Liver (tissue), 3 donors: ENCODE results near the gene BCL2L13.
"Not testable (repeated sequence)": the region's sequence is repeated elsewhere in the genome, so short reads cannot be mapped to it uniquely, and the experiment has no call there.

Source experiments
- EGR1 ChIP-seq, 2 donors: IDR thresholded peaks; 2 replicates each; pipeline ENCODE4 v1.6.1; 2016 to 2018; ENCODE audit warnings: antibody characterized with exemption in 2 of 2, low read depth in 2 of 2
- HNF4A ChIP-seq, 2 donors: conservative IDR thresholded peaks; 2 replicates each; pipeline ENCODE4 v1.6.1; 2016; ENCODE audit warnings: antibody characterized with exemption in 2 of 2, mild to moderate bottlenecking in 2 of 2
- JUND ChIP-seq, 2 donors: IDR thresholded peaks; 2 replicates each; pipeline ENCODE4 v1.6.1; 2016; ENCODE audit warnings: antibody characterized with exemption in 2 of 2
- RAD21 ChIP-seq, 2 donors: IDR thresholded peaks; 2 replicates each; pipeline ENCODE4 v1.6.1; 2016; ENCODE audit warnings: antibody characterized with exemption in 2 of 2, mild to moderate bottlenecking in 2 of 2
- SP1 ChIP-seq: IDR thresholded peaks from 2 replicates; pipeline ENCODE4 v1.6.1; 2018; ENCODE audit warnings: antibody characterized with exemption, mild to moderate bottlenecking
- TAF1 ChIP-seq: conservative IDR thresholded peaks from 2 replicates; pipeline ENCODE4 v1.6.1; 2016; ENCODE audit warnings: antibody characterized with exemption, mild to moderate bottlenecking
- YY1 ChIP-seq: IDR thresholded peaks from 2 replicates; pipeline ENCODE4 v1.6.1; 2016; ENCODE audit warnings: antibody characterized with exemption, mild to moderate bottlenecking
- TF ChIP-seq, protein P1 (sequence below): fragments of 150-350 bp; IDR thresholded peaks from 2 replicates; pipeline ENCODE4 v1.5.1; 2017; ENCODE audit warnings: improper control_type of control experiment, low read depth, low read length; ENCODE audit not compliant: missing input control
- TF ChIP-seq, protein P2 (sequence below): IDR thresholded peaks from 2 replicates; pipeline ENCODE4 v1.6.1; 2016; ENCODE audit warnings: antibody characterized with exemption
- TF ChIP-seq, protein P3 (sequence below): IDR thresholded peaks from 2 replicates; pipeline ENCODE4 v1.6.1; 2016; ENCODE audit warnings: antibody characterized with exemption
- TF ChIP-seq, protein P4 (sequence below): IDR thresholded peaks from 2 replicates; pipeline ENCODE4 v1.6.1; 2016; ENCODE audit warnings: antibody characterized with exemption, mild to moderate bottlenecking
- donor health status: healthy.
- donor health status: healthy.

DNA sequence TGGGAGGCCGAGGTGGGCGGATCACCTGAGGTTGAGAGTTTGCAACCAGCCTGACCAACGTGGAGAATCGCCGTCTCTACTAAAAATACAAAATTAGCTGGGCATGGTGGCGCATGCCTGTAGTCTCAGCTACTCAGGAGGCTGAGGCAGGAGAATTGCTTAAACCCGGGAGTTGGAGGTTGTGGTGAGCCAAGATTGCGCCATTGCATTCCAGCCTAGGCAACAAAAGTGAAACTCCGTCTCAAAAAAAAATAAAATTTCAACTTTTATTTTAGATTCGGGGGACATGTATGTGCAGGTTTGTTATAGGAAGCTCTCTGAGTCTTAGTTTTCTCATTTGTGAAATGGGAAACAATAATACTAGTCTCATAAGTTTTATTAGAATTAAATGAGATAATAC is 58.6 kb downstream of the BCL2L13 start:
- TF ChIP-seq JUND (IDR thresholded peaks at IDR 0.05); SP1; RAD21 (IDR thresholded peaks at IDR 0.05); YY1; TAF1; EGR1 (IDR thresholded peaks at IDR 0.05; ENCODE audit: low read depth in 2 of 2); HNF4A (conservative IDR thresholded peaks at IDR 0.05): not testable (repeated sequence)
- TF ChIP-seq, protein P1, sequence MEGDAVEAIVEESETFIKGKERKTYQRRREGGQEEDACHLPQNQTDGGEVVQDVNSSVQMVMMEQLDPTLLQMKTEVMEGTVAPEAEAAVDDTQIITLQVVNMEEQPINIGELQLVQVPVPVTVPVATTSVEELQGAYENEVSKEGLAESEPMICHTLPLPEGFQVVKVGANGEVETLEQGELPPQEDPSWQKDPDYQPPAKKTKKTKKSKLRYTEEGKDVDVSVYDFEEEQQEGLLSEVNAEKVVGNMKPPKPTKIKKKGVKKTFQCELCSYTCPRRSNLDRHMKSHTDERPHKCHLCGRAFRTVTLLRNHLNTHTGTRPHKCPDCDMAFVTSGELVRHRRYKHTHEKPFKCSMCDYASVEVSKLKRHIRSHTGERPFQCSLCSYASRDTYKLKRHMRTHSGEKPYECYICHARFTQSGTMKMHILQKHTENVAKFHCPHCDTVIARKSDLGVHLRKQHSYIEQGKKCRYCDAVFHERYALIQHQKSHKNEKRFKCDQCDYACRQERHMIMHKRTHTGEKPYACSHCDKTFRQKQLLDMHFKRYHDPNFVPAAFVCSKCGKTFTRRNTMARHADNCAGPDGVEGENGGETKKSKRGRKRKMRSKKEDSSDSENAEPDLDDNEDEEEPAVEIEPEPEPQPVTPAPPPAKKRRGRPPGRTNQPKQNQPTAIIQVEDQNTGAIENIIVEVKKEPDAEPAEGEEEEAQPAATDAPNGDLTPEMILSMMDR: not testable (repeated sequence)
- TF ChIP-seq, protein P2, sequence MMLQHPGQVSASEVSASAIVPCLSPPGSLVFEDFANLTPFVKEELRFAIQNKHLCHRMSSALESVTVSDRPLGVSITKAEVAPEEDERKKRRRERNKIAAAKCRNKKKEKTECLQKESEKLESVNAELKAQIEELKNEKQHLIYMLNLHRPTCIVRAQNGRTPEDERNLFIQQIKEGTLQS: not testable (repeated sequence)
- TF ChIP-seq, protein P3, sequence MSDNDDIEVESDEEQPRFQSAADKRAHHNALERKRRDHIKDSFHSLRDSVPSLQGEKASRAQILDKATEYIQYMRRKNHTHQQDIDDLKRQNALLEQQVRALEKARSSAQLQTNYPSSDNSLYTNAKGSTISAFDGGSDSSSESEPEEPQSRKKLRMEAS: not testable (repeated sequence)
- TF ChIP-seq, protein P4, sequence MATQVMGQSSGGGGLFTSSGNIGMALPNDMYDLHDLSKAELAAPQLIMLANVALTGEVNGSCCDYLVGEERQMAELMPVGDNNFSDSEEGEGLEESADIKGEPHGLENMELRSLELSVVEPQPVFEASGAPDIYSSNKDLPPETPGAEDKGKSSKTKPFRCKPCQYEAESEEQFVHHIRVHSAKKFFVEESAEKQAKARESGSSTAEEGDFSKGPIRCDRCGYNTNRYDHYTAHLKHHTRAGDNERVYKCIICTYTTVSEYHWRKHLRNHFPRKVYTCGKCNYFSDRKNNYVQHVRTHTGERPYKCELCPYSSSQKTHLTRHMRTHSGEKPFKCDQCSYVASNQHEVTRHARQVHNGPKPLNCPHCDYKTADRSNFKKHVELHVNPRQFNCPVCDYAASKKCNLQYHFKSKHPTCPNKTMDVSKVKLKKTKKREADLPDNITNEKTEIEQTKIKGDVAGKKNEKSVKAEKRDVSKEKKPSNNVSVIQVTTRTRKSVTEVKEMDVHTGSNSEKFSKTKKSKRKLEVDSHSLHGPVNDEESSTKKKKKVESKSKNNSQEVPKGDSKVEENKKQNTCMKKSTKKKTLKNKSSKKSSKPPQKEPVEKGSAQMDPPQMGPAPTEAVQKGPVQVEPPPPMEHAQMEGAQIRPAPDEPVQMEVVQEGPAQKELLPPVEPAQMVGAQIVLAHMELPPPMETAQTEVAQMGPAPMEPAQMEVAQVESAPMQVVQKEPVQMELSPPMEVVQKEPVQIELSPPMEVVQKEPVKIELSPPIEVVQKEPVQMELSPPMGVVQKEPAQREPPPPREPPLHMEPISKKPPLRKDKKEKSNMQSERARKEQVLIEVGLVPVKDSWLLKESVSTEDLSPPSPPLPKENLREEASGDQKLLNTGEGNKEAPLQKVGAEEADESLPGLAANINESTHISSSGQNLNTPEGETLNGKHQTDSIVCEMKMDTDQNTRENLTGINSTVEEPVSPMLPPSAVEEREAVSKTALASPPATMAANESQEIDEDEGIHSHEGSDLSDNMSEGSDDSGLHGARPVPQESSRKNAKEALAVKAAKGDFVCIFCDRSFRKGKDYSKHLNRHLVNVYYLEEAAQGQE: not testable (repeated sequence)
